ENCODE results near the gene HOXA4.

DNA sequence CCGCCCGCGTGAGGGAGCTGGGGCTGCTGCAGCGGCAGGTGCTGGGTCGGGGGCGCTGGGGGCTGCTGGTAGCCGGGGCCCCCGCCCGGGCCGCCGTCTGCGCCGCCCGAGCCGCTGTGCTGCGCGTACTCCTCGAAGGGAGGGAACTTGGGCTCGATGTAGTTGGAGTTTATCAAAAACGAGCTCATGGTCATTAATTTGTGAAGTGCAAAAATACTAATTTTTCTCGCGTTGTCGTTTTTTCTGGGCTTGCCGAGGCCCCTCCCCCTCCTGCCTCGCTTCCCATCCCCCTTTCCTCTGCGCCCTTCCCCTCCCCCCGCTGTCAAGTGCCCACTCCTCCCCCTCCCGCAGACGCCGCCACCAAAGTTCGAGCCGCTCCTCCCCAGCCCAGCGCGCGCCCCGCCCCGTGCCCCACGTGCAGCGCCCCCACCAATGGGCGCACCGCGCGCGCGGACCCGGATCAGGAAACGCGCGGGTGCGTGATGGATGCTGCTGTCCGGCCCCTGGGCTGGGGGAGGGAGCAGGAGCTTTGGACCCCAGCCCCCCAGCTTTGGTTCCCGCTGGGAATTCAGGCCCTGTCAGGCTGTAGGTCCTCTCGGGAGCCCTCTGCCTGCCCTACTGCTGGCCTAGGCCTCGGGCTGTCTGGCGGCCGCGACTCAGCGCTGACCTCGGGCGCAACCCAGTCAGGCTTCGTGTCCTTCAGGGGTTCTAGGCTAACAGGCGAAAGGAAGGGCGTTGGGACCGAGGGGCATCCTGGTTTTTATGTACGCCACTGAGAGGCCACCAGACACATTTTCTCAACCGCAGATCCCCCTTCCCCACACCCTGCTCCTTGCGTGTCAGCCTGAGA is at the start of gene HOXA4:
- TF ChIP-seq POLR2AphosphoS5 (IDR thresholded peaks at IDR 0.05; ENCODE audit: low read depth, low read length), result no peak
- TF ChIP-seq SPI1 (IDR thresholded peaks at IDR 0.05; ENCODE audit: low read depth, low read length), result no peak
- no peak for TF ChIP-seq POLR2A (IDR thresholded peaks at IDR 0.05; ENCODE audit: low read depth, low read length)
- no peak for TF ChIP-seq TAF1 (IDR thresholded peaks at IDR 0.05; ENCODE audit: low read depth, low read length)
- no peak for TF ChIP-seq PAX5 (IDR thresholded peaks at IDR 0.05; ENCODE audit: insufficient read depth, low read length, severe bottlenecking)
- TF ChIP-seq POU2F2 (IDR thresholded peaks at IDR 0.05; ENCODE audit: low read depth, low read length), result no peak
